ENCODE measurements around the gene TYROBP. TPM values are rescaled to one million over a fixed set of nuclear protein-coding genes. Genes with fewer than 3 reads are reported as not detected.
"Not testable (repeated sequence)": the region's sequence is repeated elsewhere in the genome, so short reads cannot be mapped to it uniquely, and the experiment has no call there.

Gene TYROBP
- total RNA-seq, 1 donor from 2014 or later: 14.1 TPM

DNA sequence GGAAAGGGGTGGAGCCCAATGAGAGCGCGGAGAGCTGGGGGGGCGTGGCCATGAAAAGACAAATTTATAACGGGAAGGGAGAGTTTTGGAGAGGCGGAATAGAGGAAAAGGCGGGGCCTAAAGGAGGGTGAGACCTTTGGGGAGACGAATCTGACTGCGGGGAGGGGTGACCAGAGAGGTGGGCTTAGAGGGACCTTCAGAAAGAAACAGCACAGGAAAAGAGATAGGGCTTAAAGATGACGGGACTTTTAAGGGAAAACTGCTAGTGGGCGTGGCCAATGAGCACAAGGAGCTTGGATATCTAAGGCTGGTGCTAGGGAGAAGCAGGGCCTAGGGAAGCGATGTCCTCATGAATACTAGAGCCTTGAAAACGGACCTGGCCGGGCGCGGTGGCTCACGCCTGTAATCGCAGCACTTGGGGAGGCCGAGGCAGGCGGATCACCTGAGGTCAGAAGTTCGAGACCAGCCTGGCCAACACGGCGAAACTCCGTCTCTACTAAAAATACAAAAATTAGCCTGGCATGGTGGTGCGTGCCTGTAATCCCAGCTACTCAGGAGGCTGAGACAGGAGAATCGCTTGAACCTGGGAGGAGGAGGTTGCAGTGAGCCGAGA is 37.9 kb downstream of the TYROBP start:
- DNase-seq: not testable (repeated sequence)

DNA sequence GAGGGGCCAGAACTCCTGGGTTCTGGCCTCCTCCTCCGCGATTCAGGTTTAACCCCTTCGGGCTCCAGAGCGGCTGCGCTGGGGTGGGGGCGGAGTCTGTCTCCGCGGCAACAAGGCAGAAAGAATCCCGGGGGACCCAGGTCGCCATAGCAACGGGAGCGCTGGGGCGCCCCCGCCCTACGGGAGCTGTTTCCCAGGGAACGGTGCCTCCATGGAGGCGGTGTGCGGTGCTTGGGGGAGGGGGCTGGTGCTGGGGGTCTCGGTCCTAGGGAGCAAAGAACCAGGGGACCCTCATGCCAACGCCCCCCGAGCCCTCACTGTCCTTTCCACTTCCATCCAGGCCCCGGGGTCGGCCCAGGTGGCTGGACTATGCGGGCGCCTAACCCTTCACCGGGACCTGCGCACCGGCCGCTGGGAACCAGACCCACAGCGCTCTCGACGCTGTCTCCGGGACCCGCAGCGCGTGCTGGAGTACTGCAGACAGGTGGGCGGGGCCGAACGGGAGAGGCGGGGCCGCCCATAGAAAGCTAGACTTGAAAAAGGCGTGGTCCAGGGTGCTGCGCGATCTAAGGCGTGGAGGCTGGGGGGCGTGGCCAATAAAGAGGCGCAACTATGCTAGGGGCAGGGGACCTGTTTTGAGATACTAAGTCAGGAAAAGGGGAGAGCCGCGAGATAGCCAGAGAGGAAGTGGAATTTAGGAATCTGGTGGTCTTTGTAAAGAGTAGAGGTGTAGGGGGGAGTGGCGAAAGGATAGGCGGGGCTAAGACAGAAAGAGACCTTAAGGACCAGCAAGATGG is 38.6 kb downstream of the TYROBP start:
- no peak for DNase-seq

DNA sequence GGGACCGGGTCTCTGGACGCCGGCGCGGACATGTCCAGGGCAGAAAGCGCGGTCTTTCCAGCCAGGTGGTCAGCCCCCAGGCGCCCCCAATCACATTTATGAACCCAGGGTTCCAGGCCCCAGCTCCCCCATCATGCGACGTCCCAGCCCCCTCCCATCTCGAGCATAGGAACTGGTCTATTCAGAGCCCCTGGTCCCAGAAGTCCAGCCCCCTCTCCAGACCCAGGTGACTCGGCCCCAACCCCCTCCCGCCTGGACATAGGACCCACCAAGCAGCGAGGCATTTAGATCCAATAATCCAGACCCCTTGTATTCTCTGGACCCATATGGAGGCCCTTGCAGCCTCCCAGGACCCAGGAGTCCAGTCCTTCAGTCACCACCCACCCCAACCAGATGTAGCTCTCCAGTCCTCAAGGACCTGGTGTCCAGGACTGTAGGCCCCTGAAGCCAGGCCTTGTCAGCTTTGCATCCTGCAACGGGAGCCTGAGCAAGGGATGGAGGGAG is 39.2 kb downstream of the TYROBP start:
- no peak for DNase-seq

DNA sequence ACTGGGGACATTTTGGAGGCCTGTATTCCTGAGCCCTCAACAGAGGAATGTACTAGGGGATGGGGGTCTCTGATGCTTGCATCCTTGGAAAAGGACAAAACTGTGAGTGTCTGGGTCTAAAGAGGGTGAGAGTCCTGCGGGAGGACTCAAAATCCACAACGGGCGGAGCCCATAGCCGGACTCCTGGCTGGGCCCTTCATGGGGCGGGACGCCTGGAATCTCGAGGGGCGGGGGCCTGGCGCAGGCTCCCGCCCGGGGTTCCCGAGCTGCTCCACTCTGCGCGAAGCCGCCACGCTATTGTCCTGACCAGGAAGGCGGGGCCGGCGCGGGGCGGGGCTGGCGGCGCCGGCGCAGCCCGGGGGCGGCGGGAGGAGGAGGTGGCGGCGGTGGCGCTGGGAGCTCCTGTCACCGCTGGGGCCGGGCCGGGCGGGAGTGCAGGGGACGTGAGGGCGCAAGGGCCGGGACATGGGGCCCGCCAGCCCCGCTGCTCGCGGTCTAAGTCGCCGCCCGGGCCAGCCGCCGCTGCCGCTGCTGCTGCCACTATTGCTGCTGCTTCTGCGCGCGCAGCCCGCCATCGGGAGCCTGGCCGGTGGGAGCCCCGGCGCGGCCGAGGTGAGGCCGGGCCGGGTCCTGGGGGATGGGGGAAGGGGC is 39.8 kb downstream of the TYROBP start, which contains the start of gene APLP1:
Gene APLP1, plus strand, starts transcription at position 403 of the 651 bp plus-strand sequence. Its CDS starts 63 bp downstream, at position 466.
- no peak for DNase-seq

DNA sequence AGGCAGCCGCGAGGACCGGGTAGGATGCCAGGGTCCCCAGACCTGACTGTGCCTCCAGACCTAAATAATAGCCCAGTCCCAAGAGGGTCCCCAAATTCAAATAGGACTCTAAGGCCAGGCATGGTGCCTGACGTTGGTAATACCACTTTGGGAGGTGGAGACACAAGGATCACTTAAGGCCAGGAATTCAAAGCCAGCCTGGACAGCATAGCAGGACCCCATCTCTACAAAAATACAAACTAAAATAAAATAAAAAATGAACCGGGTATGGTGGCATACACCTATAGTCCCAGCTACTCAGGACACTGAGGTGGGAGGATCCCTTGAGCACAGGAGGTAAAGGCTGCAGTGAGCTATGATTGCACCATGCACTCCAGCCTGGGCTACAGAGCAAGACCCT is 45.1 kb downstream of the TYROBP start:
- no peak for DNase-seq

DNA sequence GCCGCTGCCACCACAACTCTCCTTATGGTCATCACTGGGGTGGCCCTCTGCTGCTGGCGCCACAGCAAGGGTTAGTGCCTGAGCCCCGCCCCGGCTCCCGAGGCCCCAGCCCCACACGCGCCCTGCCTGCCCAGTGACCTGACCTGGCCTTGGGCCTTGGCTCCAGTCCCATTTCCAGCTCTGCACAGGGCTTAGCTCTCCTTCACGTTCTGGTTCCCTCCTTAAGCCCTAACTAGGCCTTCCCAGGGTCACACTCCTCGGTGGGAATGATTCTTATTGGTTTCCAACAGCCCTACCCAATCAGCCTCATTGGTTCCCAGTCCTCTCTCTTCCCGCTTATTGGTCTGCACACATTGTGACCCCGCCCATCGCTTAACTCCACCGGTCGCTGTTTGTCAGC is 45.6 kb downstream of the TYROBP start:
- no peak for DNase-seq

DNA sequence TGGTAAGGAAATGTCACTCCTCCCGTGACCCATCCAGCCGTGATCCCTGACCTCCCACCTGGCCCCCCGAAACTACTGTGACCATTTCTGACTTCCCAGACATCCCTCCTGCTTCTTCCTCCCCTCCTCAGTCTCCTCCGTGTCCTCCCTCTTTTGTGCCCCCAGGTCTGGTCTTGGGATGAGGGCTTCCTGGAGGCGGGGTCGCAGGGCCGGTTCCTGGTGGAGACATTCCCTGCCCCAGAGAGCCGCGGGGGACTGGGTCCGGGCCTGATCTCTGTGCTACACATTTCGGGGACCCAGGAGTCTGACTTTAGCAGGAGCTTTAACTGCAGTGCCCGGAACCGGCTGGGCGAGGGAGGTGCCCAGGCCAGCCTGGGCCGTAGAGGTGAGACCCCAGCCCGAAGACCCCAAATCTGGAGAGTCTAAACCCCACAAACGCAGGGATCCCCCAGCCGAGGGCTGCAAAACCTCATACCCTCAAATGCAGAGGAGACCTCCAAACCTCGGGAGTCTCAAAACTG is 46.4 kb downstream of the TYROBP start:
- no peak for DNase-seq

DNA sequence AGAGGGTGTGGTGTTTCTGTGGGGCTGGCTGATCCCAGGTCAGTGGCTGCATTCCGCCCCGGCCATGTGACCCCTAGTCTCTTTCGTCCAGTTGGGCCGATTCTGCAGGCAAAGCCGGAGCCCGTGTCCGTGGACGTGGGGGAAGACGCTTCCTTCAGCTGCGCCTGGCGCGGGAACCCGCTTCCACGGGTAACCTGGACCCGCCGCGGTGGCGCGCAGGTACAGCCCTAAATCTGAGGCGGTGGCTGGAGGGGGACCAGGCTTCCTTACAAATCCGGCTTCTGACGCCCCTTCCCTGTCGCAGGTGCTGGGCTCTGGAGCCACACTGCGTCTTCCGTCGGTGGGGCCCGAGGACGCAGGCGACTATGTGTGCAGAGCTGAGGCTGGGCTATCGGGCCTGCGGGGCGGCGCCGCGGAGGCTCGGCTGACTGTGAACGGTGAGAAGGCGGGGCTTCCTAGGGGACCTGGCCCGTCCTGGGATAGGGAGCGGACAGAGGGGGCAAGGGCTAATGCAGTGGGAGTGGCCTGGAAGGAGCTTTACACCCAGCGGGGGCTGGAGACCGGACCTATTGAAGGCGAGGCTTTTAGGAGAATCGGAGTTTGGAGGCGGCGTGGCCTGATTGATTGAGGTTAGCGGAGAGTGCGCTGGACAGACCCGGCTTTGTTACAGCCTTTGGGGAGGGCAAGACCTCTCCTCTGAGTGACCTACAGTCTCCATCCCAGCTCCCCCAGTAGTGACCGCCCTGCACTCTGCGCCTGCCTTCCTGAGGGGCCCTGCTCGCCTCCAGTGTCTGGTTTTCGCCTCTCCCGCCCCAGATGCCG is 47.1 kb downstream of the TYROBP start:
- no peak for DNase-seq

DNA sequence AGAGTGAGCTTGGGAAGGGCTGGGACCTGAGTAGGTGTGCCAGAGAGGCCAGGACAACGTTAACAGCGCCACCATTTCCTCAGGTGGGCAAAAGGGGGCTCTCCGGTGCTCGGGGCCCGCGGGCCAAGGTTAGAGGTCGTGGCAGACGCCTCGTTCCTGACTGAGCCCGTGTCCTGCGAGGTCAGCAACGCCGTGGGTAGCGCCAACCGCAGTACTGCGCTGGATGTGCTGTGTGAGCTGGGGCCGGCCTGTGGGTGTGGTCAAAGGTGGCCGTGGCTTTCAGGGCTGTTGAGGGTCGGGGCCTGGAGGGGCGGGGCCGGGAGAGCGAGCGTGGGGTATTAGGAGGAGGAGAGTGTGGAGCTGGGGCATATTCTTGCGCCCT is 47.7 kb downstream of the TYROBP start:
- DNase-seq: no peak

DNA sequence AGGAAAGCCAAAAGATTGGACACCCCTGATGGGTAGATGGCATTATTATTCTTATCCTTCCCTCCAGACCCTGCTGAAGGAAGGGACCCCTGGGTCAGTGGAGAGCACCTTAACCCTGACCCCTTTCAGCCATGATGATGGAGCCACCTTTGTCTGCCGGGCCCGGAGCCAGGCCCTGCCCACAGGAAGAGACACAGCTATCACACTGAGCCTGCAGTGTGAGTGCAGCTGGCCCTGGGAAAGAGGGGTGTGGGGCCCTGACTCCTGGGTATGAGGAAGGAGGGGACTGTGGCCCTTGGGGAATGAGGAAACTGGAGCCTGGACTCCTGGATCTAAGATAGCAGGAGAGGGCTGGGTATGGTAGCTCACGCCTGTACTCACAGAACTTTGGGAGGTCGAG is 48.7 kb downstream of the TYROBP start:
- DNase-seq: no peak

DNA sequence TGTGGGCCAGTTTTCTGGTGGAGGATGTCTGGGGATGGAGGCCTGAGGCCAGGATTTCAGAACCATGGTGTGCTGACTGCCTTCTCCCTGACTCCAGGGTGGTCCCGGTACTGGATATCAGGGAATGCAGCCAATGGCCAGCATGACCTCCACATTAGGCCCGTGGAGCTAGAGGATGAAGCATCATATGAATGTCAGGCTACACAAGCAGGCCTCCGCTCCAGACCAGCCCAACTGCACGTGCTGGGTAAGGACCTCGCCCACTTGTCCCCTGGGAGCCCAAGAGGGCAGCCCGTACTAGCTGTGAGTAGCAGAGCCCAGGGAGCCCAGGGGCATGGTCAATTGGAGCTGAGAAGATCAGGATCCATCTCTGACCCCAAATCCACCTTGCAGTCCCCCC is 49.8 kb downstream of the TYROBP start:
- no peak for DNase-seq

DNA sequence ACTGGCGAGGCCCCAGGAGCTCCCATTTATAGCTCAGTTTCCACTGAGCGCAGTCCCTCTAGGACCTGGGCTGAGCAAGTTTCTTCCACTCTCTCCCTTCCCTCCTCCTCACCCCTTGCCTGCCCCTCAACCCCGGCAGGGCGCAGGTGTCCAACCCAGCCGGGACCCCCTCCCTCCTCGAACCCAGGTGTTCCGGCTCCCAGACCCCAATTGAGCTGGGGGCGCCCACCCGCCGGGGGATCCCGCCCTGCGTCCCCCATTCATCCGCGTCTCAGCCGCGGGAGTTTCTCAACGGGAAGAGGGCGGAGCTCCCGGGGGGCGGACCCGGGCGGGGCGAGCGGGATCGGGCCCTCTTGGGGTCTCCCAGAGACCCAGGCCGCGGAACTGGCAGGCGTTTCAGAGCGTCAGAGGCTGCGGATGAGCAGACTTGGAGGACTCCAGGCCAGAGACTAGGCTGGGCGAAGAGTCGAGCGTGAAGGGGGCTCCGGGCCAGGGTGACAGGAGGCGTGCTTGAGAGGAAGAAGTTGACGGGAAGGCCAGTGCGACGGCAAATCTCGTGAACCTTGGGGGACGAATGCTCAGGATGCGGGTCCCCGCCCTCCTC is 51.4 kb downstream of the TYROBP start, which contains the start of gene KIRREL2:
Gene KIRREL2, plus strand, starts transcription at position 366 of the 604 bp plus-strand sequence. Its CDS starts 209 bp downstream, at position 575.
- DNase-seq: no peak

Small RNA genes within 50 kb of the gene (small RNA-seq; reads per million reads assigned to genes)
- gene AF038458.1 (ENCODE audit: low replicate concordance) (not detected), gene RN7SL402P (ENCODE audit: low replicate concordance) (not detected)

Other genes with a start within 250 kb of the TYROBP start
- 0.49 TPM for gene UPK1A, start 241.8 kb downstream of the TYROBP start, total RNA-seq
- not detected for gene ZBTB32, start 203.7 kb downstream of the TYROBP start, total RNA-seq
- 11.8 TPM for gene KMT2B, start 190.3 kb downstream of the TYROBP start, total RNA-seq
- gene IGFLR1, start 165.8 kb downstream of the TYROBP start, total RNA-seq: 1.2 TPM
- 5.9 TPM for gene U2AF1L4, start 162.9 kb downstream of the TYROBP start, total RNA-seq
- 10.1 TPM for gene PSENEN, start 162.6 kb downstream of the TYROBP start, total RNA-seq
- 4.2 TPM for gene LIN37, start 159.7 kb downstream of the TYROBP start, total RNA-seq
- gene HSPB6, start 151.3 kb downstream of the TYROBP start, total RNA-seq: 18.4 TPM
- gene PROSER3, start 150.1 kb downstream of the TYROBP start, total RNA-seq: 4.5 TPM
- gene ARHGAP33, start 132.7 kb downstream of the TYROBP start, total RNA-seq: 5.1 TPM
- not detected for gene PRODH2, start 95.5 kb downstream of the TYROBP start, total RNA-seq
- not detected for gene NPHS1, start 55.8 kb downstream of the TYROBP start, total RNA-seq
- gene KIRREL2, start 51.4 kb downstream of the TYROBP start, total RNA-seq: 0.10 TPM
- 3.0 TPM for gene APLP1, start 39.7 kb downstream of the TYROBP start, total RNA-seq
- 12.0 TPM for gene NFKBID, start 7.8 kb downstream of the TYROBP start, total RNA-seq
- 2.7 TPM for gene HCST, start 5.8 kb downstream of the TYROBP start, total RNA-seq
- 2.8 TPM for gene LRFN3, start 28.1 kb upstream of the TYROBP start, total RNA-seq
- 11.2 TPM for gene SDHAF1, start 86.9 kb upstream of the TYROBP start, total RNA-seq
- not detected for gene SYNE4, start 100.5 kb upstream of the TYROBP start, total RNA-seq
- gene ALKBH6, start 105.9 kb upstream of the TYROBP start, total RNA-seq: 9.2 TPM
- gene CLIP3, start 124.6 kb upstream of the TYROBP start, total RNA-seq: 4.2 TPM
- 2.3 TPM for gene THAP8, start 146.0 kb upstream of the TYROBP start, total RNA-seq
- 2.5 TPM for gene WDR62, start 146.6 kb upstream of the TYROBP start, total RNA-seq
- gene OVOL3, start 202.8 kb upstream of the TYROBP start, total RNA-seq: not detected
- 64.2 TPM for gene POLR2I, start 206.6 kb upstream of the TYROBP start, total RNA-seq
- 57.9 TPM for gene TBCB, start 207.2 kb upstream of the TYROBP start, total RNA-seq
- 141 TPM for gene CAPNS1, start 231.8 kb upstream of the TYROBP start, total RNA-seq
- gene COX7A1, start 244.2 kb upstream of the TYROBP start, total RNA-seq: 43.5 TPM

All from skin of body (tissue), 3 donors.